Body of pancreas (tissue), 4 donors: ENCODE data around the gene CLNK. TPM values are rescaled to one million over a fixed set of nuclear protein-coding genes. Genes with fewer than 3 reads are reported as not detected.

Source experiments
- ATAC-seq: fragments of 150-250 bp; one replicate; pipeline ENCODE4 v1.9.1; 2016
- DNase-seq, 4 donors: peaks; one replicate each; pipeline ENCODE4 v3.0.0-alpha.2; 2019
- H3K27ac ChIP-seq, 4 donors: fragments of 200-600 bp; sonication (generic); 1 replicate in 3 of 4; 2 replicates in 1 of 4; pipeline versions ENCODE4 v1.5.1 to v1.6.1; 2016 to 2019; ENCODE audit warnings: mild to moderate bottlenecking in 1 of 4, mixed read lengths in 1 of 4, moderate library complexity in 1 of 4
- H3K27me3 ChIP-seq, 2 donors: fragments of 200-600 bp; sonication (generic); one replicate each; pipeline ENCODE4 v1.6.0; 2016; ENCODE audit warnings: mild to moderate bottlenecking in 1 of 2
- H3K36me3 ChIP-seq, 2 donors: fragments of 200-600 bp; sonication (generic); replicated peaks in 1 of 2; 2 replicates each; pipeline ENCODE4 v1.5.1; 2016; ENCODE audit warnings: low read depth in 2 of 2; ENCODE audit not compliant: insufficient read depth in 1 of 2
- H3K4me1 ChIP-seq: fragments of 200-600 bp; sonication (generic); one replicate; pipeline ENCODE4 v1.6.0; 2016
- H3K4me3 ChIP-seq, 2 donors: fragments of 200-600 bp; sonication (generic); 1 replicate in 1 of 2; 2 replicates in 1 of 2; pipeline ENCODE4 v1.5.1; 2016 to 2019
- H3K9me3 ChIP-seq, 3 donors: fragments of 200-600 bp; sonication (generic); 1 replicate in 2 of 3; 2 replicates in 1 of 3; pipeline ENCODE4 v1.5.1; 2016
- CTCF ChIP-seq, 7 experiments: fragments of 450-650 bp in 4 of 7; fragments of 200-600 bp in 3 of 7; sonication (generic) in 3 of 7; IDR thresholded peaks; one replicate each; pipeline ENCODE4 v1.5.1; 2016 to 2019; ENCODE audit warnings: antibody characterized with exemption in 7 of 7
- POLR2A ChIP-seq, 3 donors: fragments of 450-650 bp; IDR thresholded peaks; one replicate each; pipeline ENCODE4 v1.6.1; 2016; ENCODE audit warnings: antibody characterized with exemption in 3 of 3, mild to moderate bottlenecking in 2 of 3
- WGBS, 2 donors: methylation state at CpG; one replicate each; pipeline ENCODE4 v1.1.5; 2017; 5-methylcytosine and 5-hydroxymethylcytosine counted together
- intact Hi-C: fragments of 100-400 bp; cut with DNase I; formaldehyde crosslinking; loops from one replicate; pipeline ENCODE4 v1.15.1; 2023
- total RNA-seq, 2 donors: library from RNA; depleted of rRNA; stranded (reverse); fragments of >200 nt; gene quantifications; one replicate each; pipeline ENCODE4 v1.1.0, GENCODE V29; 2016

Gene CLNK
- total RNA-seq, 2 donors from 2014 or later = 1.0 TPM; not detected in 1

DNA sequence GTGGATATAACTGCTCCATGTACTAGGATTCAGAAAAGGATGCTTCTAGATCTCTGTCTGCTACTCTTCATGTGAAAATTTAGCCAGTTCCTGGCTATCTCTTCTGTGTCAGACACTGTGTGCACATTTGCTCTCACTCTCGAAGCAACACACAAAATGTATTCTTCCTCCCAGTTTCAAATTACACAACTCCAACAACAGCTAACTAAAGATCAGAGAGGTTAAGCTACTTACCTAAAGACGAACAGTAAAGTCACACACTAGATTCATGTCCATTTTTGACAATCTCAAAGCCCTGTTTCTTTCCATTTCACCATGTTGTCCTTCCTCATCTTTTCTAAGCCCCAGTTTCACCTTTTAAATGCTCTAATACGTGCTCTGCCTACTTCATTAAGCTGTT is 2.2 kb downstream of the CLNK start:
- TF ChIP-seq CTCF (IDR thresholded peaks at IDR 0.05) (no peak), POLR2A (IDR thresholded peaks at IDR 0.05) (no peak)
- DNase-seq (no peak), ATAC-seq (no peak)
- intact Hi-C loops = no loop called here
- Histone ChIP-seq H3K9me3 (no peaks in the 10 kb centered on the region), H3K4me3 (no peak overlapping the region), H3K4me1 (no peaks in the 10 kb centered on the region), H3K27ac (no peak overlapping the region), H3K36me3 (no peaks in the 10 kb centered on the region), H3K27me3 (no peaks in the 10 kb centered on the region)
- WGBS, 2 donors = 67 to 71% methylated on average over 3 of the region's 3 CpGs

GRCh38 chr4:10677796-10678497 is 6.6 kb downstream of the CLNK start:
- DNase-seq (no peak), ATAC-seq (no peak)
- no peaks in the 10 kb centered on the region for H3K27me3 ChIP-seq
- no peaks in the 10 kb centered on the region for H3K9me3 ChIP-seq
- intact Hi-C loops = no loop called here
- H3K27ac ChIP-seq = no peak overlapping the region
- no peak overlapping the region for H3K4me3 ChIP-seq
- no peaks in the 10 kb centered on the region for H3K36me3 ChIP-seq
- H3K4me1 ChIP-seq = no peaks in the 10 kb centered on the region
- no peak for TF ChIP-seq POLR2A (IDR thresholded peaks at IDR 0.05)
- TF ChIP-seq CTCF (IDR thresholded peaks at IDR 0.05) = no peak
- WGBS, 2 donors = 55 to 62% methylated on average over 5 of the region's 5 CpGs

GRCh38 chr4:10673817-10674369 is 10.7 kb downstream of the CLNK start:
- no peak for DNase-seq

DNA sequence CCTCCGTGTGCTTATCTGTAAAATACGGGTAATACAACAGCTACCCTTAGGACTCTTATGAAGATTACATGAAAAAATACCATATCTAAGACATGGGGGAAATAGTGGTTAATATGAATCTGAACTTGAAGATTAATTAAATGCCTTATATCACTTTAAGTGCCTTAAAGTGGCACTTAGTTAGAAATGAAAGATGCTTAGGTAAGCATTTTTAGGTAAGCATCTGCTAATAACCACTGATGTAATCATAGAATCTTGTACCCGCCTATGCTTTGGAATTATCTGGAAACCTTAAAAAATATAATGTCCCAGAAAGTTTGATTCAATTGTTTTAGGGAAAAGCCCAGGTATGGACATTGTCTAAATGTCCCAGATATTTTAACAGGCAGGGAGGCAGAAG is 12.2 kb downstream of the CLNK start:
- intact Hi-C loops = no loop called here
- TF ChIP-seq CTCF (IDR thresholded peaks at IDR 0.05) (no peak), POLR2A (IDR thresholded peaks at IDR 0.05) (no peak)
- no peaks in the 10 kb centered on the region for H3K36me3 ChIP-seq
- no peaks in the 10 kb centered on the region for H3K4me1 ChIP-seq
- no peak for ATAC-seq
- H3K27ac ChIP-seq = no peak overlapping the region
- H3K4me3 ChIP-seq = no peak overlapping the region
- WGBS, 2 donors = 28 to 53% methylated on average over 3 of the region's 3 CpGs
- DNase-seq = no peak
- H3K9me3 ChIP-seq = no peaks in the 10 kb centered on the region
- H3K27me3 ChIP-seq = no peaks in the 10 kb centered on the region

More at GRCh38 chr4:10673817-10674369, 10.7 kb downstream of the CLNK start:
- H3K9me3 ChIP-seq = no peaks in the 10 kb centered on the region
- no peak overlapping the region for H3K27ac ChIP-seq
- intact Hi-C loops = no loop called here
- no peaks in the 10 kb centered on the region for H3K4me1 ChIP-seq
- H3K36me3 ChIP-seq = no peaks in the 10 kb centered on the region
- no peaks in the 10 kb centered on the region for H3K27me3 ChIP-seq
- WGBS, 2 donors = 49 to 57% methylated on average over 5 of the region's 5 CpGs
- H3K4me3 ChIP-seq = no peak overlapping the region
- TF ChIP-seq CTCF (IDR thresholded peaks at IDR 0.05) (no peak), POLR2A (IDR thresholded peaks at IDR 0.05) (no peak)
- no peak for ATAC-seq

DNA sequence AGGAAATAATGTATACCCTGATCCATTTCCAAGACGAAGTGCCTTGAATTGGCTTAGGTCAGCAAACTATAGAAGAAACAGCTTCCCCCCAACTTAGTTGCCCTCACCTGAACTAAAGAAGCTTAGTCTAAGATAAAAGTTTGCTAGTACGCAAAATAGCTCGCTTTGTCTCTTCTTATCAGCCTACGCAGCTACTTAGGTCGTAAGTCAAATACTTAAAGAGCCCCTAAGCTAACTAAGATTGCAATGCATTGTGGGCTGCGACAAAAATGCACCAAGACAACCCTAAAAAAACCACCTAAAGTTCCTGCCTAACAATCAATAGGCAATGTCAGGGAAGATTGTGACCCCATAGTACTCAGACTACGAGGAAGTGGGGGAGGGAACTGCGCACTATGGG is 12.8 kb downstream of the CLNK start:
- Histone ChIP-seq H3K9me3 (no peaks in the 10 kb centered on the region), H3K4me1 (no peaks in the 10 kb centered on the region), H3K36me3 (no peaks in the 10 kb centered on the region), H3K4me3 (no peak overlapping the region), H3K27me3 (no peaks in the 10 kb centered on the region), H3K27ac (no peak overlapping the region)
- DNase-seq = no peak
- WGBS, 2 donors = 45 to 50% methylated on average over 8 of the region's 8 CpGs
- no peak for TF ChIP-seq POLR2A (IDR thresholded peaks at IDR 0.05)
- TF ChIP-seq CTCF (IDR thresholded peaks at IDR 0.05) = no peak
- ATAC-seq = no peak
- intact Hi-C loops = no loop called here
